PFSK-1 (cell line): Measurements from ENCODE around the gene ABCB1.

Experiments
- FOXP2 ChIP-seq: optimal IDR thresholded peaks from 2 replicates; pipeline ENCODE3; 2011; ENCODE audit warnings: borderline replicate concordance, control low read depth, inconsistent platforms; ENCODE audit not compliant: insufficient read depth; ENCODE audit errors: extremely low read length, extremely low read depth
- POLR2AphosphoS5 ChIP-seq: IDR thresholded peaks from 2 replicates; pipeline ENCODE4 v1.6.1; 2012; ENCODE audit warnings: low read depth, mild to moderate bottlenecking, control low read depth, low read length, moderate library complexity
- SIN3A ChIP-seq: IDR thresholded peaks from 2 replicates; pipeline ENCODE4 v1.6.1; 2012; ENCODE audit warnings: mild to moderate bottlenecking, low read length, moderate library complexity, borderline replicate concordance; ENCODE audit not compliant: insufficient read depth
- TAF1 ChIP-seq: IDR thresholded peaks from 2 replicates; pipeline ENCODE4 v1.6.1; 2012; ENCODE audit warnings: low read length, control low read depth, borderline replicate concordance; ENCODE audit not compliant: insufficient read depth
- TF ChIP-seq, protein P1 (sequence below), 2 experiments: IDR thresholded peaks; 2 replicates each; pipeline versions ENCODE4 v1.6.1 to v1.8.0; 2011 to 2012; ENCODE audit warnings: low read depth in 2 of 2, low read length in 2 of 2, control low read depth in 1 of 2, inconsistent platforms in 1 of 2, mild to moderate bottlenecking in 1 of 2, moderate library complexity in 1 of 2; ENCODE audit not compliant: insufficient read depth in 1 of 2

DNA sequence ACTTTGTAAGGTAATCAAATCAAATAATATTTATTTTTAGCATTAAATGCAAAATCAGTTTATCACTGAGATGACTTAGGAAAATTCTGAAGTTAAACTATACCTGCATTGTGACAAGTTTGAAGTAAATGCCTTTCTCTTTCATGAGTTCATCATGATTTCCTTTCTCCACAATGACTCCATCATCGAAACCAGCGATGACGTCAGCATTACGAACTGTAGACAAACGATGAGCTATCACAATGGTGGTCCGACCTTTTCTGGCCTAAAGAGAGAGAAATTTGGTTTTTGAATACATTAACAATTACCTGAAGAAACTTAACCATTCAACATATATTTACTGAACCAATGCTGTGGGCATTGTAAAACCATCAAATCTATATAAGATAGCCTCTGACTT is 54.9 kb downstream of the ABCB1 start:
- TF ChIP-seq, protein P1, sequence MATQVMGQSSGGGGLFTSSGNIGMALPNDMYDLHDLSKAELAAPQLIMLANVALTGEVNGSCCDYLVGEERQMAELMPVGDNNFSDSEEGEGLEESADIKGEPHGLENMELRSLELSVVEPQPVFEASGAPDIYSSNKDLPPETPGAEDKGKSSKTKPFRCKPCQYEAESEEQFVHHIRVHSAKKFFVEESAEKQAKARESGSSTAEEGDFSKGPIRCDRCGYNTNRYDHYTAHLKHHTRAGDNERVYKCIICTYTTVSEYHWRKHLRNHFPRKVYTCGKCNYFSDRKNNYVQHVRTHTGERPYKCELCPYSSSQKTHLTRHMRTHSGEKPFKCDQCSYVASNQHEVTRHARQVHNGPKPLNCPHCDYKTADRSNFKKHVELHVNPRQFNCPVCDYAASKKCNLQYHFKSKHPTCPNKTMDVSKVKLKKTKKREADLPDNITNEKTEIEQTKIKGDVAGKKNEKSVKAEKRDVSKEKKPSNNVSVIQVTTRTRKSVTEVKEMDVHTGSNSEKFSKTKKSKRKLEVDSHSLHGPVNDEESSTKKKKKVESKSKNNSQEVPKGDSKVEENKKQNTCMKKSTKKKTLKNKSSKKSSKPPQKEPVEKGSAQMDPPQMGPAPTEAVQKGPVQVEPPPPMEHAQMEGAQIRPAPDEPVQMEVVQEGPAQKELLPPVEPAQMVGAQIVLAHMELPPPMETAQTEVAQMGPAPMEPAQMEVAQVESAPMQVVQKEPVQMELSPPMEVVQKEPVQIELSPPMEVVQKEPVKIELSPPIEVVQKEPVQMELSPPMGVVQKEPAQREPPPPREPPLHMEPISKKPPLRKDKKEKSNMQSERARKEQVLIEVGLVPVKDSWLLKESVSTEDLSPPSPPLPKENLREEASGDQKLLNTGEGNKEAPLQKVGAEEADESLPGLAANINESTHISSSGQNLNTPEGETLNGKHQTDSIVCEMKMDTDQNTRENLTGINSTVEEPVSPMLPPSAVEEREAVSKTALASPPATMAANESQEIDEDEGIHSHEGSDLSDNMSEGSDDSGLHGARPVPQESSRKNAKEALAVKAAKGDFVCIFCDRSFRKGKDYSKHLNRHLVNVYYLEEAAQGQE (IDR thresholded peaks at IDR 0.05; ENCODE audit: insufficient read depth in 1 of 2, low read depth in 2 of 2, low read length in 2 of 2), result no peak
- TF ChIP-seq POLR2AphosphoS5, result no peak
- no peak for TF ChIP-seq TAF1
- TF ChIP-seq SIN3A, result no peak
- no peak for TF ChIP-seq FOXP2
